K562 (cell line): ENCODE results near the gene WIPF1. TPM values are rescaled to one million over a fixed set of nuclear protein-coding genes. Genes with fewer than 3 reads are reported as not detected.
A peak's percentile ranks its signal among the peaks of the same experiment; 100 is the strongest.

Experiments used
- ERF ChIP-seq: fragments of 450-650 bp; formaldehyde crosslinking; IDR thresholded peaks from 2 replicates; pipeline ENCODE4 v1.4.0; 2020; ENCODE audit warnings: mild to moderate bottlenecking, mixed read lengths
- KAT2B ChIP-seq: IDR thresholded peaks from one replicate; pipeline ENCODE4 v1.6.1; 2012; ENCODE audit warnings: low read depth, mild to moderate bottlenecking, control low read depth, inconsistent platforms, low read length, moderate library complexity
- MGA ChIP-seq: fragments of 450-650 bp; IDR thresholded peaks from 2 replicates; pipeline ENCODE4 v1.6.1; 2016; ENCODE audit warnings: mild to moderate bottlenecking, moderate library complexity
- TAL1 ChIP-seq: fragments of 450-650 bp; IDR thresholded peaks from 2 replicates; pipeline ENCODE4 v1.6.1; 2016; ENCODE audit warnings: mild to moderate bottlenecking
- ZNF561 ChIP-seq: fragments of 450-650 bp; formaldehyde crosslinking; conservative IDR thresholded peaks from 2 replicates; pipeline ENCODE4 v1.4.0; 2020; ENCODE audit warnings: mild to moderate bottlenecking, moderate library complexity
- polyA plus RNA-seq, 8 experiments: library from polyadenylated mRNA; depleted of rRNA in 4 of 8; stranded (reverse) in 5 of 8; unstranded in 3 of 8; fragments of >200 nt; fragmentation: Nextera tagmentation in 2 of 8; fragmentation: Illumina TruSeq in 1 of 8; extraction: Ambion mirVana in 2 of 8; extraction: Trizol in 1 of 8; gene quantifications; 2 replicates each; pipeline versions ENCODE4 v1.2.1 to v1.2.3, GENCODE V29; 2011 to 2014; ENCODE audit warnings: inconsistent platforms in 1 of 8, missing spikeins in 1 of 8
- total RNA-seq, 7 experiments: library from RNA; depleted of rRNA in 6 of 7; stranded (reverse); fragments of >200 nt in 6 of 7; fragmentation: Illumina TruSeq in 2 of 7; extraction: Trizol in 2 of 7; gene quantifications; 2 replicates each; pipeline versions ENCODE4 v1.2.1 to v1.2.3, GENCODE V29; 2011 to 2021; ENCODE audit warnings: low replicate concordance in 1 of 7
- TF ChIP-seq, protein P1 (sequence below): fragments of 450-650 bp; IDR thresholded peaks from 2 replicates; pipeline ENCODE4 v1.6.1; 2016; ENCODE audit warnings: low read depth

Gene WIPF1
- total and polyA plus RNA-seq, 9 of the 15 experiments (the other 6 are each of a cell fraction or from before 2014, with no cell fraction given) = 0.54 to 4.9 (median 2.4) TPM

- TF ChIP-seq MGA = peak; percentile 53; the same call in 1 of the 2 replicates
- TF ChIP-seq TAL1 = 0 out of 2 replicates have a peak, but pooled peaks have one; percentile 26
- no peak for TF ChIP-seq ZNF561 (CRISPR knock-in tag)
- no peak for TF ChIP-seq KAT2B
- TF ChIP-seq, protein P1, sequence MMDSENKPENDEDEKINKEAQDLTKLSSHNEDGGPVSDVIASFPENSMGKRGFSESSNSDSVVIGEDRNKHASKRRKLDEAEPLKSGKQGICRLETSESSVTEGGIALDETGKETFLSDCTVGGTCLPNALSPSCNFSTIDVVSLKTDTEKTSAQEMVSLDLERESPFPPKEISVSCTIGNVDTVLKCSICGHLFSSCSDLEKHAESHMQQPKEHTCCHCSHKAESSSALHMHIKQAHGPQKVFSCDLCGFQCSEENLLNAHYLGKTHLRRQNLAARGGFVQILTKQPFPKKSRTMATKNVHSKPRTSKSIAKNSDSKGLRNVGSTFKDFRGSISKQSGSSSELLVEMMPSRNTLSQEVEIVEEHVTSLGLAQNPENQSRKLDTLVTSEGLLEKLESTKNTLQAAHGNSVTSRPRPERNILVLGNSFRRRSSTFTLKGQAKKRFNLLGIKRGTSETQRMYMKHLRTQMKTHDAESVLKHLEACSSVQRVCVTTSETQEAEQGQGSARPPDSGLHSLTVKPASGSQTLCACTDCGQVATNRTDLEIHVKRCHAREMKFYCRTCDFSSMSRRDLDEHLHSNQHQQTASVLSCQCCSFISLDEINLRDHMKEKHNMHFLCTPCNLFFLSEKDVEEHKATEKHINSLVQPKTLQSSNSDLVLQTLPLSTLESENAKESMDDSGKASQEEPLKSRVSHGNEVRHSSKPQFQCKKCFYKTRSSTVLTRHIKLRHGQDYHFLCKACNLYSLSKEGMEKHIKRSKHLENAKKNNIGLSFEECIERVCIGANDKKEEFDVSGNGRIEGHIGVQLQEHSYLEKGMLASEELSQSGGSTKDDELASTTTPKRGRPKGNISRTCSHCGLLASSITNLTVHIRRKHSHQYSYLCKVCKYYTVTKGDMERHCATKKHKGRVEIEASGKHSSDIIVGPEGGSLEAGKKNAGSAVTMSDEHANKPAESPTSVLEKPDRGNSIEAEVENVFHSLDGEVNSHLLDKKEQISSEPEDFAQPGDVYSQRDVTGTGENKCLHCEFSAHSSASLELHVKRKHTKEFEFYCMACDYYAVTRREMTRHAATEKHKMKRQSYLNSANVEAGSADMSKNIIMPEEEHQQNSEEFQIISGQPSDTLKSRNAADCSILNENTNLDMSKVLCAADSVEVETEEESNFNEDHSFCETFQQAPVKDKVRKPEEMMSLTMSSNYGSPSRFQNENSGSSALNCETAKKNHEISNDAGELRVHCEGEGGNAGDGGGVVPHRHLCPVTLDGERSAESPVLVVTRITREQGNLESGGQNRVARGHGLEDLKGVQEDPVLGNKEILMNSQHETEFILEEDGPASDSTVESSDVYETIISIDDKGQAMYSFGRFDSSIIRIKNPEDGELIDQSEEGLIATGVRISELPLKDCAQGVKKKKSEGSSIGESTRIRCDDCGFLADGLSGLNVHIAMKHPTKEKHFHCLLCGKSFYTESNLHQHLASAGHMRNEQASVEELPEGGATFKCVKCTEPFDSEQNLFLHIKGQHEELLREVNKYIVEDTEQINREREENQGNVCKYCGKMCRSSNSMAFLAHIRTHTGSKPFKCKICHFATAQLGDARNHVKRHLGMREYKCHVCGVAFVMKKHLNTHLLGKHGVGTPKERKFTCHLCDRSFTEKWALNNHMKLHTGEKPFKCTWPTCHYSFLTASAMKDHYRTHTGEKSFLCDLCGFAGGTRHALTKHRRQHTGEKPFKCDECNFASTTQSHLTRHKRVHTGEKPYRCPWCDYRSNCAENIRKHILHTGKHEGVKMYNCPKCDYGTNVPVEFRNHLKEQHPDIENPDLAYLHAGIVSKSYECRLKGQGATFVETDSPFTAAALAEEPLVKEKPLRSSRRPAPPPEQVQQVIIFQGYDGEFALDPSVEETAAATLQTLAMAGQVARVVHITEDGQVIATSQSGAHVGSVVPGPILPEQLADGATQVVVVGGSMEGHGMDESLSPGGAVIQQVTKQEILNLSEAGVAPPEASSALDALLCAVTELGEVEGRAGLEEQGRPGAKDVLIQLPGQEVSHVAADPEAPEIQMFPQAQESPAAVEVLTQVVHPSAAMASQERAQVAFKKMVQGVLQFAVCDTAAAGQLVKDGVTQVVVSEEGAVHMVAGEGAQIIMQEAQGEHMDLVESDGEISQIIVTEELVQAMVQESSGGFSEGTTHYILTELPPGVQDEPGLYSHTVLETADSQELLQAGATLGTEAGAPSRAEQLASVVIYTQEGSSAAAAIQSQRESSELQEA = no peak
- TF ChIP-seq ERF (CRISPR knock-in tag) = 0 out of 2 replicates have a peak, but pooled peaks have one; percentile 13
These were observed 6.5 kb downstream of the WIPF1 start (continued) for GRCh38 chr2:174590928-174591648.
